ES-I3 (cell line): Measurements from ENCODE around the gene CLASRP.

ENCODE experiments used
- H3K36me3 ChIP-seq: 2 replicates; pipeline ENCODE4 v1.6.1; 2013; ENCODE audit warnings: mild to moderate bottlenecking, low read length, control low read depth, moderate library complexity; ENCODE audit not compliant: insufficient read depth
- H3K4me1 ChIP-seq: 2 replicates; pipeline ENCODE4 v1.6.1; 2013; ENCODE audit warnings: mild to moderate bottlenecking, control low read depth, low read length; ENCODE audit not compliant: insufficient read depth
- H3K9ac ChIP-seq: 2 replicates; pipeline ENCODE4 v1.6.1; 2013; ENCODE audit warnings: low read depth, mild to moderate bottlenecking, low read length, moderate library complexity
- H3K9me3 ChIP-seq: 2 replicates; pipeline ENCODE4 v1.6.1; 2013; ENCODE audit warnings: mild to moderate bottlenecking, low read length, moderate library complexity; ENCODE audit not compliant: control insufficient read depth, insufficient read depth

Gene CLASRP

GRCh38 chr19:45008552-45008951 lies 30.3 kb upstream of the CLASRP start:
- no peak overlapping the region for H3K9ac ChIP-seq
- H3K9me3 ChIP-seq = no peaks in the 10 kb centered on the region
- H3K36me3 ChIP-seq = no peaks in the 10 kb centered on the region
- H3K4me1 ChIP-seq = no peaks in the 10 kb centered on the region

DNA sequence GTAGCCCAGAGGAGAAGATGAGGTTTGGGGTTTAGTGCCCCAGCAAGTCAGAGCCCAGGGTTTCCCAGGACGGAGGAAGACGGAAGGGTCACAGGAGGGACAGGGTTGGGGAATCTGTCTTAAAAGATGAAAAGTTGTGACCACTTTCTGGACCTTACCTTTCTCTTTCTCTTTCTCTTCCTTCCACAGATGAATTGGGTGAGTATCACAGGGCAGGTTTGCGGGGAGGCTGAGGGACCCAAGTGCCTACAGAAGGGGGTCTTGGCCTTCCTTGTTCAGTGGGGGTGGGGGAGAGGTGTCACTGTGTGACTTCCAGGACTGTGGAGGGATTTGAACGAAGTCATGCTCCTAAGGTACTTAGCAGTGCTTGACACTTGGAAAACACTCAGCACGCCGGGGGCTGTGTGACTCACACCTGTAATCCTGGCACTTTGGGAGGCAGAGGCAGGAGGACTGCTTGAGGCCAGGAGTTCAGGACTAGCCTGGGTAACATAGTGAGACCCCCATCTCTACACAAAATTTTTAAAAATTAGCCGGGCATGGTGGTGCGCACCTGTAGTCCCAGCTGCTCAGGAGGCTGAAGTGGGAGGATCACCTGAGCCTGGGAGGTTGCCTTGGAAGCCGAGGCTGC lies 29.1 kb upstream of the CLASRP start:
- Histone ChIP-seq H3K36me3 (no peaks in the 10 kb centered on the region), H3K9me3 (no peaks in the 10 kb centered on the region), H3K4me1 (no peaks in the 10 kb centered on the region), H3K9ac (no peak overlapping the region)

- Histone ChIP-seq H3K9me3 (no peaks in the 10 kb centered on the region), H3K36me3 (no peaks in the 10 kb centered on the region), H3K4me1 (no peaks in the 10 kb centered on the region), H3K9ac (no peak overlapping the region)
Measured at GRCh38 chr19:45010306-45010705, 28.5 kb upstream of the CLASRP start.

- Histone ChIP-seq H3K4me1 (no peaks in the 10 kb centered on the region), H3K9ac (no peak overlapping the region), H3K36me3 (no peaks in the 10 kb centered on the region), H3K9me3 (no peaks in the 10 kb centered on the region)
Measured at GRCh38 chr19:45011959-45012358, 26.9 kb upstream of the CLASRP start.

DNA sequence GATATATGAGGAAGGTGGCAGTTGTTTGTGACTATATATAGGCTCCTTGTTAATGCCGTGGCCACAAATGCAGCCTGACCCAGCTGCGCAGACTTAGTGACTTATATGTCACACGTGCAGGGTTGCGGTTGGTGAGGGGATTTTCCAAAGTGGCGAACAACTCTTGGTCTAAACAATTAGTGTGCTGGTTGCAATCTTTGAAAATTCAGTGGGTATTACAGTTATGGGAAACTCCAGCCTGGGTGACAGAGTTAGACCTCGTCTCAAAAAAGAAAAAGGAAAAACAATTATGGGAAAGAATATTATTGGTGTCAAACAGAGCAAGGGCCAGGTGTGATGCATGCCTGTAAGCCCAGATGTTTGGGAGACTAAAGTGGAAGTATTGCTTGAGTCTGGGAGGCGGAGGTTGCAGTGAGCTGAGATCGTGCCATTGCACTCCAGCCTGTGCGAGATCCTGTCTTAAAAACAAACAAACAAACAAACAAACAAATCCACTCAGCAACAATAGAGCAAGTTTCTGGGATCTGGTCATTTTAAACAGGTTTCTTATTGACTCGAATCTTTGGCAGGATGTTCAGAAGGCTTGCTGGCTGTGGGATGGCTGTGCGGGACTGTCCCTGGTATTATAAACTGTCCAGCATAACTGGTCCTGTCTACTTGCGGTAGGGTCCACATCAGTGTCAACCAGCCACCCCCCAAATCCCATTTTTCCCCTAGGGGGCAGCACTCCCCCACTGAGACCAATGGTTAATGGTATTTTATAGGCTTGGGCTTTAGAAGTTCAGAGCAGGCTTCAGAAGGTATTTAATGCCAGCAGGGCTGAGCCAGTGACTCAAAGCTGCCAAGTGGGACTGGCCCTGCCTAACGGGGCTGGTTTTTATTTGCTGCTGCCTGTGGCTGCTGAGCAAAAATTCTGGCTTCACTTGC lies 22.2 kb upstream of the CLASRP start:
- no peaks in the 10 kb centered on the region for H3K36me3 ChIP-seq
- H3K9me3 ChIP-seq = no peaks in the 10 kb centered on the region
- H3K4me1 ChIP-seq = no peaks in the 10 kb centered on the region; the same call in 1 of the 2 replicates
- no peak overlapping the region for H3K9ac ChIP-seq

- Histone ChIP-seq H3K36me3 (no peaks in the 10 kb centered on the region), H3K4me1 (no peaks in the 10 kb centered on the region; the same call in 1 of the 2 replicates), H3K9me3 (no peaks in the 10 kb centered on the region), H3K9ac (no peak overlapping the region)
Measured at GRCh38 chr19:45019187-45019586, 19.7 kb upstream of the CLASRP start.

- no peaks in the 10 kb centered on the region; the same call in 1 of the 2 replicates for H3K4me1 ChIP-seq
- H3K9me3 ChIP-seq = no peaks in the 10 kb centered on the region
- H3K36me3 ChIP-seq = no peaks in the 10 kb centered on the region
- H3K9ac ChIP-seq = no peak overlapping the region
Measured at GRCh38 chr19:45020071-45020470, 18.8 kb upstream of the CLASRP start.

- Histone ChIP-seq H3K4me1 (no peaks in the 10 kb centered on the region; the same call in 1 of the 2 replicates), H3K36me3 (no peaks in the 10 kb centered on the region), H3K9ac (no peak overlapping the region), H3K9me3 (no peaks in the 10 kb centered on the region)
Measured at GRCh38 chr19:45021971-45022370, 16.9 kb upstream of the CLASRP start.

GRCh38 chr19:45023048-45023447 lies 15.8 kb upstream of the CLASRP start:
- Histone ChIP-seq H3K9me3 (no peaks in the 10 kb centered on the region), H3K9ac (no peak overlapping the region), H3K4me1 (no peaks in the 10 kb centered on the region; the same call in 1 of the 2 replicates), H3K36me3 (no peaks in the 10 kb centered on the region)

DNA sequence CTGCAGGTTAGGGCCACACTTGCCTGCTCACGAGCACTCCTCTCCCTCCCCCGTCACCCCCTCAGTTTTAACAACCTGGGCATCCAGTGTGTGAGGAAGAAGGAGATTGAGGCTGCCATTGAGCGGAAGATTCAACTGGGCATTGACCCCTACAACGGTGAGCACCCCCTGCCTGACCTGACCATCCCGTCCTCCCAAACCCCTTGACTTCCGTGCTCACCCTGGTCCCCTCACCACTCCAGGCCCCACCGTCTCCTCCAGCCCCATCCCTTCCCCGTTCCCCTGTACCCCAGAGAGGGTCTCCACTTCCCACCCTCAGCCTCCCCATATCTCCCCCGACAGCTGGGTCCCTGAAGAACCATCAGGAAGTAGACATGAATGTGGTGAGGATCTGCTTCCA lies 13.6 kb upstream of the CLASRP start:
- no peak overlapping the region for H3K9ac ChIP-seq
- H3K36me3 ChIP-seq = no peaks in the 10 kb centered on the region
- no peaks in the 10 kb centered on the region for H3K4me1 ChIP-seq
- H3K9me3 ChIP-seq = no peaks in the 10 kb centered on the region

DNA sequence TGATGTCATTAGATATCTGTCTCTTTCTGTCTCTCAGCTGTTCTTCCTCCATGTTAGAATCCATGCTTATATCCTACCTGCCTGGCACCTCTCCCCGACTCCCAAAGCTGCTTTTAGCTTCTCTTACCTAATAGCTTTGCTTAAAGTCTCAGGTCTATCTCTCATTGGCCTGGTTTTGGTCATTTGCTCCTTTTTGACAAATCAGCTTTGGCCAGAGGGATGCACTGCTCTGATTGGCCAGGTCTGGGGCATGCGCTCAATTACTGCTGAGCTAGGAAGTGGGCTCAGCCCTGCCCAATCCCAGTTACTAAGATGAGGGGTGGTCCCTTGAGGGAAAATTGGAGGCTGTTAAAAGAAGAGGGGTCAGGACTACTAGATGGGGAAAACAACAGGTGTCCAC lies 11.5 kb upstream of the CLASRP start:
- no peak overlapping the region for H3K9ac ChIP-seq
- no peaks in the 10 kb centered on the region for H3K4me1 ChIP-seq
- no peaks in the 10 kb centered on the region for H3K9me3 ChIP-seq
- no peaks in the 10 kb centered on the region for H3K36me3 ChIP-seq

- Histone ChIP-seq H3K9ac (no peak overlapping the region), H3K9me3 (no peaks in the 10 kb centered on the region), H3K4me1 (no peaks in the 10 kb centered on the region), H3K36me3 (no peaks in the 10 kb centered on the region)
Measured at GRCh38 chr19:45030825-45031224, 8.0 kb upstream of the CLASRP start.

DNA sequence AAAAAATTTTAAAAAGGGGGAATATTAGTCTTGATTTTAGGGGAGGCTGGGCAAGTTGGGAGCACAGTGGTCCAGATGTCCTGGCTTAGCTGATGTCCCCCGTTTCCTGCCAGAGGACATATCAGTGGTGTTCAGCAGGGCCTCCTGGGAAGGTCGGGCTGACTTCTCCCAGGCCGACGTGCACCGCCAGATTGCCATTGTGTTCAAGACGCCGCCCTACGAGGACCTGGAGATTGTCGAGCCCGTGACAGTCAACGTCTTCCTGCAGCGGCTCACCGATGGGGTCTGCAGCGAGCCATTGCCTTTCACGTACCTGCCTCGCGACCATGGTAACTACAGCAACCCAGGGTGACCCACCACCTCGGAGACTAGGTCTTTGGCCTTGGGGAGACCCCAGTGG lies 6.4 kb upstream of the CLASRP start:
- no peak overlapping the region for H3K9ac ChIP-seq
- no peaks in the 10 kb centered on the region for H3K9me3 ChIP-seq
- no peaks in the 10 kb centered on the region for H3K36me3 ChIP-seq
- H3K4me1 ChIP-seq = no peaks in the 10 kb centered on the region

GRCh38 chr19:45035755-45036154 lies 3.1 kb upstream of the CLASRP start:
- Histone ChIP-seq H3K36me3 (no peaks in the 10 kb centered on the region; the same call in 1 of the 2 replicates), H3K4me1 (peaks cover 5% of the 10 kb centered on the region; the same call in 1 of the 2 replicates), H3K9me3 (no peaks in the 10 kb centered on the region), H3K9ac (no peak overlapping the region)
